Tibial nerve (tissue), 4 donors: ENCODE results near the gene PRPH2. TPM values are rescaled to one million over a fixed set of nuclear protein-coding genes. Genes with fewer than 3 reads are reported as not detected.

Experiments used
- DNase-seq, 2 donors: peaks; one replicate each; pipeline ENCODE4 v3.0.0-alpha.2; 2019; ENCODE audit warnings: low spot score in 2 of 2
- H3K27ac ChIP-seq, 4 donors: fragments of 200-600 bp; sonication (generic) in 3 of 4; one replicate each; pipeline ENCODE4 v1.5.1; 2017 to 2019; ENCODE audit warnings: mild to moderate bottlenecking in 1 of 4
- H3K27me3 ChIP-seq, 2 donors: fragments of 200-600 bp; sonication (generic) in 1 of 2; one replicate each; pipeline versions ENCODE4 v1.5.1 to v1.6.0; 2017 to 2019
- H3K36me3 ChIP-seq, 3 donors: fragments of 200-600 bp; sonication (generic); one replicate each; pipeline ENCODE4 v1.5.1; 2018 to 2019
- H3K4me1 ChIP-seq, 4 donors: fragments of 200-600 bp; sonication (generic) in 3 of 4; one replicate each; pipeline ENCODE4 v1.5.1; 2017 to 2019
- H3K4me3 ChIP-seq, 4 donors: fragments of 200-600 bp; sonication (generic) in 3 of 4; one replicate each; pipeline ENCODE4 v1.5.1; 2017 to 2019; ENCODE audit warnings: mild to moderate bottlenecking in 1 of 4, moderate library complexity in 1 of 4
- H3K9me3 ChIP-seq, 4 donors: fragments of 200-600 bp; sonication (generic) in 3 of 4; one replicate each; pipeline ENCODE4 v1.5.1; 2017 to 2019
- EP300 ChIP-seq, 2 donors: sonication (generic); formaldehyde crosslinking; IDR thresholded peaks; one replicate each; pipeline ENCODE4 v1.6.1; 2017; ENCODE audit warnings: antibody characterized with exemption in 2 of 2, mild to moderate bottlenecking in 1 of 2
- POLR2A ChIP-seq, 2 donors: fragments of 450-650 bp; IDR thresholded peaks; one replicate each; pipeline ENCODE4 v1.6.1; 2017; ENCODE audit warnings: antibody characterized with exemption in 2 of 2, mild to moderate bottlenecking in 2 of 2, moderate library complexity in 2 of 2
- WGBS, 2 donors: methylation state at CpG; one replicate each; pipeline ENCODE4 v1.1.5; 2018; 5-methylcytosine and 5-hydroxymethylcytosine counted together
- small RNA-seq: library from RNA; depleted of rRNA; stranded (forward); fragments of <200 nt; gene quantifications from one replicate; pipeline ENCODE3, GENCODE V24; 2016
- total RNA-seq, 4 donors: library from RNA; depleted of rRNA; stranded (reverse); fragments of >200 nt; gene quantifications; one replicate each; pipeline ENCODE4 v1.1.0, GENCODE V29; 2016
- TF ChIP-seq, protein P1 (sequence below), 5 experiments: fragments of 200-600 bp in 3 of 5; fragments of 450-650 bp in 2 of 5; sonication (generic) in 3 of 5; IDR thresholded peaks; one replicate each; pipeline ENCODE4 v1.5.1; 2016 to 2019; ENCODE audit warnings: antibody characterized with exemption in 5 of 5, mild to moderate bottlenecking in 3 of 5, moderate library complexity in 2 of 5

PRPH2 gene
- total RNA-seq, 4 donors from 2014 or later = 0.22 to 1.5 (median 1.2) TPM; not detected in 1

DNA sequence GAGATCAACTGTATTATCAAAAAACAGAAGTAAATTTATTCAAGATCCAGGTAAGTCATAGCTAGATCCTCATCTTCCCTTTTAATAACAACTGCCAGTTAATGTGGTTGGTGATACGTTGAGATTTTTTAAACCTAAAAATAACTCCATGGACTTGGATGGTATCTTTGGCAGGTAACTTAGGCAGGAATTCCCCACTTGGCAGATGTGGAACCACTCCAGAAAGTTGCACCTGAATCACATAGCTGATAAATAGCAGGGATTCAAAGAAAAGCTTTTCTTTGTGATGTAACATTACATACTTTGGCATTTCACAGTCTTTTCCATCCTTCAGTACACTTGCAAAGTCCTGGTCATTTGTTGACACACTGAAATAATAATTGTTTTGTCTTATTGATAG, 62.6 kb downstream of the PRPH2 start:
- Histone ChIP-seq H3K36me3 (peaks cover 0 to 85% (median 5%) of the 10 kb centered on the region in 3 donors), H3K9me3 (no peaks in the 10 kb centered on the region), H3K4me1 (peaks cover 0 to 5% (median 0%) of the 10 kb centered on the region in 4 donors), H3K27me3 (no peaks in the 10 kb centered on the region), H3K27ac (no peak overlapping the region), H3K4me3 (no peak overlapping the region)
- no peak for DNase-seq
- TF ChIP-seq POLR2A (IDR thresholded peaks at IDR 0.05) (no peak), EP300 (IDR thresholded peaks at IDR 0.05) (no peak)
- TF ChIP-seq, protein P1, sequence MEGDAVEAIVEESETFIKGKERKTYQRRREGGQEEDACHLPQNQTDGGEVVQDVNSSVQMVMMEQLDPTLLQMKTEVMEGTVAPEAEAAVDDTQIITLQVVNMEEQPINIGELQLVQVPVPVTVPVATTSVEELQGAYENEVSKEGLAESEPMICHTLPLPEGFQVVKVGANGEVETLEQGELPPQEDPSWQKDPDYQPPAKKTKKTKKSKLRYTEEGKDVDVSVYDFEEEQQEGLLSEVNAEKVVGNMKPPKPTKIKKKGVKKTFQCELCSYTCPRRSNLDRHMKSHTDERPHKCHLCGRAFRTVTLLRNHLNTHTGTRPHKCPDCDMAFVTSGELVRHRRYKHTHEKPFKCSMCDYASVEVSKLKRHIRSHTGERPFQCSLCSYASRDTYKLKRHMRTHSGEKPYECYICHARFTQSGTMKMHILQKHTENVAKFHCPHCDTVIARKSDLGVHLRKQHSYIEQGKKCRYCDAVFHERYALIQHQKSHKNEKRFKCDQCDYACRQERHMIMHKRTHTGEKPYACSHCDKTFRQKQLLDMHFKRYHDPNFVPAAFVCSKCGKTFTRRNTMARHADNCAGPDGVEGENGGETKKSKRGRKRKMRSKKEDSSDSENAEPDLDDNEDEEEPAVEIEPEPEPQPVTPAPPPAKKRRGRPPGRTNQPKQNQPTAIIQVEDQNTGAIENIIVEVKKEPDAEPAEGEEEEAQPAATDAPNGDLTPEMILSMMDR (IDR thresholded peaks at IDR 0.05) = no peak
- WGBS, 2 donors = 54 to 63% methylated on average over 1 of the region's 1 CpG

DNA sequence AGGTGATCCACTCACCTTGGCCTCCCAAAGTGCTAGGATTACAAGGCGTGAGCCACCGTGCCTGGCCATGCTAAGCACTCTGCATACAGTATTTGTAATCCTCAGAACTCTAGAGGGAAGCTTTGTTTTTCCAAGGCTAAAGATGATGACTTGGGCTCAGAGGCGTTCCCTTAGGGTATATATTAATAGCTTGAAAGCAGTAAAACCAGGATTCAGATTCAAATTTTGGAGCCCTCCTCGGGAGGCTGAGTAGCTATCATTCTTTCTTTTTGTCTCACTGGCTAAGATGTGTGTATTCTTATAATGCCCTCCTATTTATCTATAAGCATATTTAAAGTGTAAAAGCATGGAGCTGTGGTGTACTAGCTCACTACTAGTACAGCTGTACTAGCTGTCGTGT, 68.5 kb downstream of the PRPH2 start:
- DNase-seq = no peak
- no peaks in the 10 kb centered on the region for H3K9me3 ChIP-seq
- H3K4me3 ChIP-seq = no peak overlapping the region
- H3K27ac ChIP-seq = no peak overlapping the region
- 84 to 91% methylated on average over 5 of the region's 5 CpGs for WGBS, 2 donors
- H3K27me3 ChIP-seq = no peaks in the 10 kb centered on the region
- no peak for TF ChIP-seq EP300 (IDR thresholded peaks at IDR 0.05)
- H3K36me3 ChIP-seq = peaks cover 0 to 94% (median 5%) of the 10 kb centered on the region in 3 donors
- no peaks in the 10 kb centered on the region for H3K4me1 ChIP-seq

DNA sequence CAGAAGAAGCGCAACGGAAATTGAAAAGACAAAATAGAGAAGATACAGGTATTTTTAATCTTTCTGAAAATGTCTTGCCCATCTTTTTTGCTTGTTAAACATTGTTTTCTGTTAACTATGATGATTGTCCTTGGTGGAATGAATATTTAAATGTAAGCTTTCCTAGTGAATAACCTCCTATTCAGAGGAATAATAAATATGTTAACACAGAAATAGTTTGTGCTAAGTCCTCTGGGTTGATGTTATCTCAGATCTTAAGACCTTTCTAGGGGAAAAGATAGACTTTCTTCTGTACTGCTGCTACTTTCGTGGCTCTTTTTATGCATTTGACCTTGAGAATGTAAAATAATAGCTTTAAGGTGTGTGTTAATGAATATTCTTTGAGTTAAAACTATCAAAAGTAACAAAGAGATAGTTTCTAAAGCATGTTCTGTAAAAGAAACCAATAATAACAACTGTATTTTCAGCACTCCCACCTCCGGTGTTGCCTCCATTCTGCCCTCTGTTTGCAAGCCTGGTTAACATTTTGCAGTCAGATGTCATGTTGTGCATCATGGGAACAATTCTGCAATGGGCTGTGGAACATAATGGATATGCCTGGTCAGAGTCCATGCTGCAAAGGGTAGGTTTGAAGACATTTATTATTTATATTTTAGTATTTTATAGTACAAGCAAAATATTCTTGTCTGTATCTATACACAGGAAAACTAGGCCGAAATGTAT, 70.2 kb downstream of the PRPH2 start:
- TF ChIP-seq POLR2A (IDR thresholded peaks at IDR 0.05) (no peak), EP300 (IDR thresholded peaks at IDR 0.05) (no peak)
- TF ChIP-seq, protein P1 (IDR thresholded peaks at IDR 0.05) = no peak
- WGBS, 2 donors = 86 to 88% methylated on average over 5 of the region's 5 CpGs
- DNase-seq = no peak
- H3K9me3 ChIP-seq = no peaks in the 10 kb centered on the region
- H3K27me3 ChIP-seq = no peaks in the 10 kb centered on the region
- no peak overlapping the region for H3K4me3 ChIP-seq
- no peak overlapping the region for H3K27ac ChIP-seq
- H3K4me1 ChIP-seq = no peaks in the 10 kb centered on the region
- peaks cover 0 to 94% (median 5%) of the 10 kb centered on the region in 3 donors for H3K36me3 ChIP-seq

Small RNA genes within 50 kb of the gene (small RNA-seq; reads per million reads assigned to genes)
- gene RNU6-890P = not detected

Other genes with a start within 250 kb of the PRPH2 start
- gene UBR2, start 158.6 kb downstream of the PRPH2 start, total RNA-seq = 10 to 100 TPM; 29.2 to 39.5 (median 30.6) TPM
- 10 to 100 TPM; 20.7 to 29.4 (median 25.4) TPM for gene TBCC, start 23.5 kb upstream of the PRPH2 start, total RNA-seq
- gene BICRAL, start 59.5 kb upstream of the PRPH2 start, total RNA-seq = 10 to 100 TPM; 17.1 to 25.1 (median 23.2) TPM
- 10 to 100 TPM; 59.0 to 89.2 (median 83.7) TPM for gene RPL7L1, start 157.0 kb upstream of the PRPH2 start, total RNA-seq
- gene PTCRA, start 193.5 kb upstream of the PRPH2 start, total RNA-seq = not detected
- gene CNPY3, start 206.9 kb upstream of the PRPH2 start, total RNA-seq = 10 to 100 TPM; 42.6 to 50.3 (median 47.1) TPM
- 1 to 10 TPM in 3 of 4 donors, not detected in 1; 2.0 to 3.1 (median 2.1) TPM for gene GNMT, start 238.2 kb upstream of the PRPH2 start, total RNA-seq